Heart left ventricle (tissue), 13 donors: Measurements from ENCODE around the gene MYORG.

ENCODE experiments used
- CTCF ChIP-seq, 12 donors: fragments of 200-600 bp; sonication (generic) in 4 of 12; IDR thresholded peaks; one replicate each; pipeline versions ENCODE4 v1.5.0 to v1.8.0; 2018 to 2022; ENCODE audit warnings: antibody characterized with exemption in 12 of 12, mild to moderate bottlenecking in 5 of 12
- POLR2A ChIP-seq, 2 donors: fragments of 450-650 bp; IDR thresholded peaks; one replicate each; pipeline ENCODE4 v1.6.1; 2017; ENCODE audit warnings: antibody characterized with exemption in 2 of 2, mild to moderate bottlenecking in 2 of 2, moderate library complexity in 2 of 2
- donor health status: ischemic (EF 13 %, LVEDD 7.1; RV severe dilation, severe dysfunction).
- donor health status: DM: no; HTN: yes; CAD: no.
- donor health status: DM: no; HTN: no; CAD: no.
- donor health status: ischemic (EF 25% LVEDD 6.9; RV normal size, moderate dysfunction).
- donor health status: ischemic (EF 25% LVEDD 5.7; RV mildly dilated, moderate dysfunction).
- donor health status: ischemic (EF 35%, LVEDD 5.7; RV mildly dilated, moderate dysfunction).
- donor health status: nonischemic (EF 11% LVEDD 7.7; RV severe dilation, severe dysfunction).
- donor health status: DM: yes; HTN: yes; CAD: no.
- donor health status: PGD.
- donor health status: ischemic (EF 29% LVEDD 5.4; RV normal size, mild dysfunction).
- donor health status: nonischemic (EF 23%, LVEDD 6.1; RV moderate dilation, normal function).

- no peak for TF ChIP-seq POLR2A (IDR thresholded peaks at IDR 0.05)
- no peak for TF ChIP-seq CTCF (IDR thresholded peaks at IDR 0.05)
These were observed 12.9 kb downstream of the MYORG start for GRCh38 chr9:34363619-34364351.
